ENCODE measurements around the gene SRSF3. TPM values are rescaled to one million over a fixed set of nuclear protein-coding genes. Genes with fewer than 3 reads are reported as not detected.

Gene SRSF3
- total RNA-seq, 1 donor from 2014 or later = 209 TPM

- DNase-seq (ENCODE audit: extremely low spot score, unreplicated experiment) = no peak
- no peak overlapping the region for H3K4me3 Mint-ChIP-seq (ENCODE audit: unreplicated experiment)
- no peak overlapping the region for H3K27ac Mint-ChIP-seq (ENCODE audit: unreplicated experiment)
- H3K9me3 Mint-ChIP-seq (ENCODE audit: unreplicated experiment) = no peaks in the 10 kb centered on the region
- H3K27me3 Mint-ChIP-seq (ENCODE audit: unreplicated experiment) = no peaks in the 10 kb centered on the region
- no peaks in the 10 kb centered on the region for H3K36me3 Mint-ChIP-seq (ENCODE audit: unreplicated experiment)
- H3K4me1 Mint-ChIP-seq (ENCODE audit: unreplicated experiment) = peaks cover 21% of the 10 kb centered on the region
- no peak for TF ChIP-seq CTCF (IDR thresholded peaks at IDR 0.05)
Observed at GRCh38 chr6:36642913-36643817, 49.0 kb downstream of the SRSF3 start.

- peaks cover 22% of the 10 kb centered on the region for H3K4me1 Mint-ChIP-seq (ENCODE audit: unreplicated experiment)
- no peak for DNase-seq (ENCODE audit: extremely low spot score, unreplicated experiment)
- no peaks in the 10 kb centered on the region for H3K36me3 Mint-ChIP-seq (ENCODE audit: unreplicated experiment)
- no peaks in the 10 kb centered on the region for H3K9me3 Mint-ChIP-seq (ENCODE audit: unreplicated experiment)
- H3K27me3 Mint-ChIP-seq (ENCODE audit: unreplicated experiment) = no peaks in the 10 kb centered on the region
- no peak overlapping the region for H3K4me3 Mint-ChIP-seq (ENCODE audit: unreplicated experiment)
- TF ChIP-seq CTCF (IDR thresholded peaks at IDR 0.05) = no peak
- no peak overlapping the region for H3K27ac Mint-ChIP-seq (ENCODE audit: unreplicated experiment)
Observed at GRCh38 chr6:36643977-36644376, 49.8 kb downstream of the SRSF3 start.

- no peaks in the 10 kb centered on the region for H3K9me3 Mint-ChIP-seq (ENCODE audit: unreplicated experiment)
- TF ChIP-seq CTCF (IDR thresholded peaks at IDR 0.05) = no peak
- H3K36me3 Mint-ChIP-seq (ENCODE audit: unreplicated experiment) = no peaks in the 10 kb centered on the region
- peaks cover 16% of the 10 kb centered on the region for H3K4me1 Mint-ChIP-seq (ENCODE audit: unreplicated experiment)
- no peak overlapping the region for H3K27ac Mint-ChIP-seq (ENCODE audit: unreplicated experiment)
- H3K27me3 Mint-ChIP-seq (ENCODE audit: unreplicated experiment) = peaks cover 4% of the 10 kb centered on the region
- DNase-seq (ENCODE audit: extremely low spot score, unreplicated experiment) = no peak
- no peak overlapping the region for H3K4me3 Mint-ChIP-seq (ENCODE audit: unreplicated experiment)
Observed at GRCh38 chr6:36649086-36649485, 54.9 kb downstream of the SRSF3 start.

GRCh38 chr6:36649701-36650484 lies 55.7 kb downstream of the SRSF3 start:
- Mint-ChIP-seq H3K27me3 (ENCODE audit: unreplicated experiment) (peaks cover 5% of the 10 kb centered on the region), H3K4me1 (ENCODE audit: unreplicated experiment) (peaks cover 12% of the 10 kb centered on the region), H3K9me3 (ENCODE audit: unreplicated experiment) (no peaks in the 10 kb centered on the region), H3K4me3 (ENCODE audit: unreplicated experiment) (no peak overlapping the region), H3K36me3 (ENCODE audit: unreplicated experiment) (no peaks in the 10 kb centered on the region), H3K27ac (ENCODE audit: unreplicated experiment) (no peak overlapping the region)
- no peak for TF ChIP-seq CTCF (IDR thresholded peaks at IDR 0.05)
- no peak for DNase-seq (ENCODE audit: extremely low spot score, unreplicated experiment)

Data from osteocyte (in vitro differentiated cells).